HG03378 (cell line): Measurements from ENCODE around the gene ICAM3.
"Not testable (repeated sequence)": the region's sequence is repeated elsewhere in the genome, so short reads cannot be mapped to it uniquely, and the experiment has no call there.

Source experiments
- ATAC-seq: cut with Tn5 transposase; IDR thresholded peaks from one replicate; pipeline ENCODE4 v1.9.1; 2021; ENCODE audit warnings: mild to moderate bottlenecking, moderate library complexity; ENCODE audit not compliant: unreplicated experiment

Gene ICAM3

GRCh38 chr19:10339380-10339960 is at the start of gene ICAM3:
TSS of gene ICAM3 (minus strand) at chr19:10339624. CDS start at chr19:10339614, 10 bp downstream.
- no peak for ATAC-seq

DNA sequence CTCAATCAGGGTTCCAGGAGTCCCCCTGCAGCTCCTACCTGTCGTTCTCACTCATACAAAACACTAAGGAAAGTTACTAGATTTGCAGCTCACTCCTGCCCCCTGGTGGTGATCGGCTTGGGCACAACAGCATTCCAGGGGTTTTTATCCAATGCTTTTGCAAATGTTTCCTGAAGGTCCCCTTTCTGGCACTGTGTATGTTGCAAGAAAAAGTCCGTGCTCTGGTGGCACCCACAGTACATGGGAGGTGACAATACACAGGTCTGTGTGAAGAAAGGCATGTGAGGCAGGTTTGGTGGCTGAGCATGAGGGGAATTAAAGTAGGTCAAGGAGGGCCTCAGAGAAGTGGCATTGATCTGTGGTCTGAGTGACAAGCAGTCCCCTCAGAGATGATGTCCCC is 49.5 kb upstream of the ICAM3 start:
- no peak for ATAC-seq

- ATAC-seq, result no peak
Observed at GRCh38 chr19:10384580-10384979, 45.2 kb upstream of the ICAM3 start.

GRCh38 chr19:10383223-10383499 is 43.7 kb upstream of the ICAM3 start:
- ATAC-seq, result not testable (repeated sequence)

- peak; percentile 80 for ATAC-seq
Observed at GRCh38 chr19:10380313-10381102, 41.1 kb upstream of the ICAM3 start, which contains the start of gene TYK2. TSS of gene TYK2 (minus strand) at chr19:10380572. CDS start at chr19:10378406, 2,166 bp downstream.

GRCh38 chr19:10379880-10380312 is 40.5 kb upstream of the ICAM3 start:
- no peak for ATAC-seq

DNA sequence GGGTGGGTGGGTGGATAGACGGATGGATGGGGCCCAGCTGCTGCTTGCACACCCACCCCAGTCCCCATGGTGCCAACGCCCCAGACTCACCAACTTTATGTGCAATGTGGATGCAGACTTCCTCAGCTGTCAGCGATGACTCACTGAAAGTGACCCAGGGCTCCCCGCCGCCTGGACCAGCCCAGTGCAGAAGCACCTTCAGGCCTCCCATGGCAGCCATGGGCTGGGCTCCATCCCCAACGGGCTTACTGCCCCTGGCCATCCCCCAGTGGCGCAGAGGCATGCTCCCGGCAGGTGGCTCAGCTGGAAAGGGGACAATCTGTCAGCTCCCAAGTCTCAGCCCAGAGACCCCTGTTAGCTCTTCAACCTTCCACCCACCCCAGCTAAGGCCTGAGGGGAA is 38.7 kb upstream of the ICAM3 start:
- ATAC-seq, result no peak

DNA sequence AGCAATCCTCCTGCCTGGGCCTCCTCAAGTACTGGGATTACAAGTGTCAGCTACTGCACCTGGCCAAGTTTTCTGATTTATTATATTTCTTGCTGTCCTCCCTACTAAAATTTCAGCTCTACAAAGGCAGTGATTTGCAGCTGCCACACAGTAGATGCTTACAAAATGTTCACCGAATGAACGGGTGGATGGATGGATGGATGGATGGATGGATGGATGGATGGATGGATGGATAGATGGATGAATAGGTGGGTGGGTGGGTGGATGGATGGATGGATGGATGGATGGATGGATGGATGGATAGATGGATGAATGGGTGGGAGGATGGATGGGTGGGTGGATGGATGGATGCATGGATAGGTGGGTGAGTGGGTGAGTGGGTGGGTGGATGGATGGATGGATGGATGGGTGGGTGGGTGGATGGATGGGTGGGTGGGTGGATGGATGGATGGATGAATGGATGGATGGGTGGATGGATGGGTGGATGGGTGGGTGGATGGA is 37.8 kb upstream of the ICAM3 start:
- not testable (repeated sequence) for ATAC-seq

DNA sequence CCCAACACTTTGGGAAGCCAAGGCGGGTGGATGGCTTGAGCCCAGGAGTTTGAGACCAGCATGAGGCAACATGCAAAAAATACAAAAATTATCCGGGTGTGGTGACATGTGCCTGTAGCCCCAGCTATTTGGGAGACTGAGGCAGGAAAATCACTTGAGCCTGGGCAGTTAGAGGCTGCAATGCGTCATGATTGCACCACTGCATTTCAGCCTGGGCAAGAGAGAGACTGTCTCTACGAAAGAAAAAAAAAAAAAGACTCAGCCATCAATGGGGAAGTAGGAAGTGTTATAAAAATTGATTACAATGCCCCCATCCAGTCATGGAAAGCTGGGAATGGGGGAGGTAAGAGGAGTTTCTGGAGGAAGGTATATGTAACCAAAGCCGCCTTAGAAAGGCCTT is 35.5 kb upstream of the ICAM3 start:
- ATAC-seq, result no peak

- no peak for ATAC-seq
Observed at GRCh38 chr19:10372690-10373089, 33.3 kb upstream of the ICAM3 start.

DNA sequence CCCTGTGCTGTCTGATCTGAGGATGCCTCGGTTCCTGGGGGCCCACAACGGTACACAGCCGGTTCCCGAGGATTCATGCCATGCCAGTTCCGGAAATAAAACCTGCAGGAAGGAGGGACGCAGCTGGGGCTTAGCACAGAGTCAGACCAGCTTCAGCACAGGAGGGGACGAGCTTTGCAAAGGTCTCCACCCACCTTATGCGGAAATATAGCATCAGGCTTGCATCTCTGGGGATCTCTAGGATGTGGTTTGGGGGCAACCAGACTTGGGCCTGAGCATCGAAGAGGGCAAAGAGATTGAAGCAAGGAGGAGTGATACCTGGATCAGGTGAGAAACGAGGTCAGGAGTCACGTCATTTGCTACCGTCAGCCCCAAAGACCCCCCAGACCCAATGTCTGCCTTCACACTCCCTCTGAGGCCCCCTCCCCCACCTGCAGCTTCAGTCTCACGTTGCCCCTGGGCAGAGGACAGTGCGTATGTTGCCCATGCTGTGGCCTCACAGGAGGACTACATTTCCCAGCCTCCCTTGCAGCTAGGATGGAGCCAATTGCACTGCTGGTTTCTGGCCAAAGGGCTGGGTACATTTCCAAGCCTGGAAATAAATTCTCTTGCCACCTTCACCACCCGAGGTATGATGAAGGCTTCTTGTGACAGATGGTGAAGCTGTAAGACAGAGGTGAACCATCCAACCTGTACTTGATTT is 28.8 kb upstream of the ICAM3 start:
- no peak for ATAC-seq

DNA sequence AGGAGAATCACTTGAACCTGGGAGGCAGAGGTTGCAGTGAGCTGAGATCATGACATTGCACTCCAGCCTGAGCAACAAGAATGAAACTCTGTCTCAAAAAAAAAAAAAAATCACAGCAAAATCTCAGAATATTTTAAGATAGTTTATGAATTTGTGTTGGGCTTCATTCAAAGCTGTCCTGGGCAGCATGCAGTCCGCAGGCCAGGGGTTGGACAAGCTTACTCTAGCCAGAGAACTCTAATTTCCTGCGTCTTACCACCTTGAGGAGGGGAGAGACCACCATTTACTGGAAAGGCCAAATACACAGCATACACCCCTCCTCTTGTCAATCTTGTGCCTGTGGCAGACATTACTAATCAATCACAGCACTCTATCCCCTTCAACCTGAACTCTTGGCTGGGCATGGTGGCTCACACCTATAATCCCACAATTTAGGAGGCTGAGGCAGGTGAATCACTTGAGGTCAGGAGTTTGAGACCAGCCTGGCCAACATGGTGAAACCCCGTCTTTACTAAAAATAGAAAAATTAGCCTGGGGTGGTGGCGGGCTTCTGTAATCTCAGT is 27.6 kb upstream of the ICAM3 start:
- ATAC-seq, result not testable (repeated sequence)

DNA sequence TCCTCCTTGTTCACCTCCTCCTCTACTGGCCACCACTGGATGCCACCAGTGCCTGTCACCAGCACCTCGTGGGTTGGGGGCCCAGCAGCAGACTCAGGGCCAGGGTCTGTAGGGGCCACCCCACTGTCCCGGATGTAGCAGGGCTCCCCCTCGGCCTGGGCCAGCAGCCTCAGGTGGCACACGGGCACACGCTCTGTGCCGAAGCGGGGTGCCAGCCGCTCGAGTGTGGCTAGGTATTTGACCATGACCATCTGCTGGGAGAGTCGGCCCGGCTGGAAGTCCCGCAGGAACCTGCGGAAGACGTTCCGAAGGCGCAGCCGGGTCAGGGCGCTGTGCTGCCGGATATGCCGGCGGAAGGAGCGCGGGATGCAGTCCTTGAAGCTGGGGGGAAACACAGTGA is 26.1 kb upstream of the ICAM3 start:
- no peak for ATAC-seq

DNA sequence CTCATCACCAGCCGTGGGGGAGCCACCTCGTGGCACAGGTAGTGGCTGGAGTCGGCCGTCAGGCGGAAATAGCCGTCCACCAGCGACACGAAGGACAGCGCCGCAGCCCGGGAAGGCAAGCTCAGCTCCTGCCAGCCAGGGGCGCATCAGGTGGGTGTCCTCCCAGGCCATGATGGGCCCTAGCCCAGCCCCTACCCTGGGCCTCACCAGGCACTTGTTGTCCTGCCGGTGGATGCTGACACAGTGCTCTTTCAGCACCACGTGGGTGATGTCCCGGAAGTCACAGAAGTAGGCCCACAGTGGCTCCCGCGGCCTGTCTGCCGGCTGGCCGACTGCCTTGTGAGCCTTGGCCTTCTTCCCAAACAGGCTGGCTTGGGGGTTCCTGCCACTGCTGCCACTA is 25.2 kb upstream of the ICAM3 start:
- no peak for ATAC-seq

- ATAC-seq, result no peak
Observed at GRCh38 chr19:10363789-10364281, 24.4 kb upstream of the ICAM3 start.

DNA sequence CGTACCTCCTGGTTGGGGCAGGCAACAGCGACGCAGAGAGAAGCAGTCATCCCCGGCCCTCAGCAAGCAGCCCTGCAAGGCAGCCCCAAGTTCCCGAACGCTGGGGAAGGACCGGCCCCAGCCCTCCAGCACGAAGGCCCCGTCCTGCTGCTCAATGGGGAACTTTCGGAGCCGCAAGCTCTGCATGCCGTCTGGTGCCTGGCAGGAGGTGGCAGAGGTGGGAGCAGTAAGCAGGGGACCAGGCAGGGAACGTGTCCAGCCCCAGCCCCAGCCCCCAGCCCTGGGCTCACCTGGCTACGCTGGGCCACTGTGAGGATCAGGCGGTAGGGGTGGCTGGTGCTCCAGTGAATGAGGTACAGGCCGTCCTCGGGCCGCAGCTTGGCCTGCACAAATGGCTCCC is 22.8 kb upstream of the ICAM3 start:
- no peak for ATAC-seq

DNA sequence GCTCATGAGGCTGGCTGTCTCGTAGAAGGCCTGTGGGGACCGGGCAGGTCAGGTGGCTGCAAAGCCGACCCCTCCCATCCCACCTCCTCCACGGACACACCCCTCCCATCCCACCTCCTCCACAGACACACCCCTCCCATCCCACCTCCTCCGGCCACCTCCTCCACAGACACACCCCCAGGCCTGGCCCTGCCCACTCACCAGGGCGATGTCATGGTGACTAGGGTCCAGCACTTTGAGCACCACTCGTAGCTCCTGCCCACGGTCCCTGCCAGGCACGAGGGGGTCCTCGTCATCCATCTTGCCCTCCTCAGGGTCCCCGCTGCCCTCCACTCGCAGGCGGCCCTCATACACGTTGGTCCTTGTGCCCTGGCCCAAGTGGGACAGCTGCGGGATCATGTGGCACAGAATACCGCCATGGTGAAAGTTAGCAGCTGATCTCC is 22.2 kb upstream of the ICAM3 start:
- ATAC-seq, result no peak

GRCh38 chr19:10356431-10356830 is 17.0 kb upstream of the ICAM3 start:
- no peak for ATAC-seq

DNA sequence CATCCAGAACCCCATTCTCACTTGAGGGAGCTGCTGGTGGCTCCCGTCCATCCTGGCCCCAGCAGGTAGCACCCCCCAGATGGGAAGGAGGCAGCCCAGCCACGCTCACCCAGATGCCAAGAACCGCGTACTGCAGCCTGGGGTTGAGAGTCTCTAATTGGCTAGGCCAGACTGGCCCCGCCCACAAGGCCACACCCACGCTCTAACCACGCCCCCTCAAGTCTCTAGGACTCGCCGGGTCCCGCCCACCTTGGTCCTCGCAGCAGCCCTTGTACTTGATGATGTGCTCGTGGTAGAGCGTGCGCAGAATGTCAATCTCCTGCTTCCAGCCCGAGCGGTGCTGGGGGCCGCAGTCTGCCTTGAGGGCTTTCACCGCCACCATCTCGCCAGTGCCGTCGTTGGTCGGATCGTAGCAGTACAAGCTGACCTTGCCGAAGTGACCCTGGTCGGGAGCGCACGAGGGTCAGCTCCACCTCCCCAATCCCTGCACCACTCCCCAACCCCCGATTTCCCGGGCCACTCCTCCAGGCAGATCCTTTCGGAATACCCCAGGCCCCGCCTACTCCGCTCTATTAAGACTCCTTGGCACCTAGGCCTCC is 14.5 kb upstream of the ICAM3 start:
- no peak for ATAC-seq

- no peak for ATAC-seq
Observed at GRCh38 chr19:10352764-10353671, 13.6 kb upstream of the ICAM3 start.
